Small intestine (tissue), 7 donors: ENCODE results near the gene MCF2L. TPM values are rescaled to one million over a fixed set of nuclear protein-coding genes. Genes with fewer than 3 reads are reported as not detected.
"Not testable (repeated sequence)": the region's sequence is repeated elsewhere in the genome, so short reads cannot be mapped to it uniquely, and the experiment has no call there.

ENCODE experiments used
- DNase-seq, 2 donors: peaks; one replicate each; pipeline versions ENCODE4 v3.0.0 to v3.0.0-alpha.2; 2013
- FAIRE-seq: peaks from 2 replicates; lab custom pipeline; 2012; peaks lifted over from hg19 to GRCh38; lab: Jason Lieb, UNC
- H3K27ac ChIP-seq, 3 donors: one replicate each; pipeline ENCODE4 v1.5.1; 2013; ENCODE audit warnings: low read length in 2 of 3, mild to moderate bottlenecking in 2 of 3, control low read depth in 1 of 3, inconsistent platforms in 1 of 3, low read depth in 1 of 3, moderate library complexity in 1 of 3
- H3K27me3 ChIP-seq, 3 donors: one replicate each; pipeline ENCODE4 v1.6.1; 2013; ENCODE audit warnings: low read length in 3 of 3, inconsistent platforms in 1 of 3; ENCODE audit not compliant: control insufficient read depth in 3 of 3, insufficient read depth in 3 of 3
- H3K36me3 ChIP-seq, 3 donors: one replicate each; pipeline ENCODE4 v1.6.1; 2013; ENCODE audit warnings: low read length in 3 of 3, inconsistent platforms in 1 of 3, low read depth in 1 of 3, mild to moderate bottlenecking in 1 of 3, moderate library complexity in 1 of 3; ENCODE audit not compliant: control insufficient read depth in 3 of 3, insufficient read depth in 2 of 3
- H3K4me1 ChIP-seq, 3 donors: one replicate each; pipeline ENCODE4 v1.6.1; 2013; ENCODE audit warnings: low read length in 2 of 3, inconsistent platforms in 1 of 3, low read depth in 1 of 3, mild to moderate bottlenecking in 1 of 3, moderate library complexity in 1 of 3; ENCODE audit not compliant: control insufficient read depth in 3 of 3, insufficient read depth in 2 of 3
- H3K4me3 ChIP-seq, 3 donors: one replicate each; pipeline ENCODE4 v1.5.1; 2013; ENCODE audit warnings: low read length in 3 of 3, control low read depth in 1 of 3, inconsistent platforms in 1 of 3, low read depth in 1 of 3, mild to moderate bottlenecking in 1 of 3, moderate library complexity in 1 of 3
- H3K9me3 ChIP-seq, 2 donors: one replicate each; pipeline ENCODE4 v1.6.1; 2013; ENCODE audit warnings: low read depth in 1 of 2, low read length in 1 of 2; ENCODE audit not compliant: control insufficient read depth in 2 of 2, insufficient read depth in 1 of 2
- WGBS, 3 donors: extraction: QIAGEN DNeasy Blood & Tissue Kit; methylation state at CpG; one replicate each; pipeline ENCODE4 v1.1.7; 2013; 5-methylcytosine and 5-hydroxymethylcytosine counted together
- polyA plus RNA-seq, 4 donors: library from polyadenylated mRNA; stranded (reverse) in 3 of 4; unstranded in 1 of 4; fragments of 200-250 nt in 3 of 4; fragments of 120-200 nt in 1 of 4; gene quantifications; one replicate each; pipeline versions ENCODE4 v1.2.1 to v1.2.3, GENCODE V29; 2013
- donor health status: healthy with polysubstance abuse.
- donor health status: control.
- donor health status: control.
- donor health status: Bipolar disorder and iron deficiency.
- donor health status: healthy.

The MCF2L gene
- polyA plus RNA-seq, 4 donors = 12.2 to 37.1 (median 22.0) TPM

DNA sequence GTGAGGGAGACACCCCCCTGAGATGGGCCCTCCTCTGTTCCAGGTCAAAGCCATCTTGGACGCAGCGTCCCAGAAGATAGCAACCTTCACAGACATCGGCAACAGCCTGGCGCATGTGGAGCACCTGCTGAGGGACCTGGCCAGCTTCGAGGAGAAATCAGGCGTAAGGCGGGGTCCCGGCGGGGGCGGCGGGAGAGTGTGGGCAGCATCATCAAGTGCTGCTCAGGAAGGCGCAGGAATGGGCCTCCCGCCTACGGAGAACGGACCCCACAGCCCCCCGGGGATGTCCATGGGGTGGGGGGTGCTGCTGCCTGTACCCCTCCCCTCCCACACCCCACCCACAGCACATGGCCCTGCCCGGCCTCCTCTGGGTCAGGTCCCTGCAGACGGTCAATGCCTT is 105.4 kb downstream of the MCF2L start:
- 91 to 96% (median 92%) methylated on average over 14 to 18 of the region's 18 CpGs for WGBS, 3 donors
- Histone ChIP-seq H3K9me3 (no peaks in the 10 kb centered on the region), H3K27me3 (no peaks in the 10 kb centered on the region), H3K4me3 (no peak overlapping the region), H3K4me1 (no peaks in the 10 kb centered on the region), H3K27ac (no peak overlapping the region), H3K36me3 (peaks cover 0 to 64% (median 0%) of the 10 kb centered on the region in 3 donors)
- DNase-seq = no peak
- no peak for FAIRE-seq

DNA sequence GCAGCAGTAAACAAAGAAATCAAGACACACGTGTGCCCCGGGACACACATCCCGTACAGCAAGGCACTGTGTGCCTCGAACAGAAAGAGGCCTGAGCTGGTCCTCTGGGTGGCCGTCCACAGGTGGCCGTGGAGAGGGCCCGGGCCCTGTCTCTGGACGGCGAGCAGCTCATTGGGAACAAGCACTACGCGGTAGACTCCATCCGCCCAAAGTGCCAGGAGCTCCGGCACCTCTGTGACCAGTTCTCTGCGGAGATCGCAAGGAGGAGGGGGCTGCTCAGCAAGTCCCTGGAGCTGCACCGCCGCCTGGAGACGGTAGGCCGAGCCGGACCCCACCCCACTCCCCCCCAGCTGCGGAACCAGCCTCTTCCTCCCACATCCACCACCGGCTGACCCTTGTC is 105.9 kb downstream of the MCF2L start:
- Histone ChIP-seq H3K9me3 (no peaks in the 10 kb centered on the region), H3K27me3 (no peaks in the 10 kb centered on the region), H3K27ac (no peak overlapping the region), H3K4me1 (no peaks in the 10 kb centered on the region), H3K36me3 (peaks cover 0 to 64% (median 0%) of the 10 kb centered on the region in 3 donors), H3K4me3 (no peak overlapping the region)
- FAIRE-seq (no peak), DNase-seq (no peak)
- WGBS, 3 donors = 94 to 97% (median 95%) methylated on average over 22 of the region's 22 CpGs

GRCh38 chr13:113075711-113076110 is 106.7 kb downstream of the MCF2L start:
- H3K4me3 ChIP-seq = no peak overlapping the region
- no peak overlapping the region for H3K27ac ChIP-seq
- H3K36me3 ChIP-seq = peaks cover 0 to 65% (median 0%) of the 10 kb centered on the region in 3 donors
- FAIRE-seq (no peak), DNase-seq (no peak)
- H3K9me3 ChIP-seq = no peaks in the 10 kb centered on the region
- no peaks in the 10 kb centered on the region for H3K4me1 ChIP-seq
- H3K27me3 ChIP-seq = no peaks in the 10 kb centered on the region
- WGBS, 3 donors = 95 to 98% (median 97%) methylated on average over 17 of the region's 17 CpGs

DNA sequence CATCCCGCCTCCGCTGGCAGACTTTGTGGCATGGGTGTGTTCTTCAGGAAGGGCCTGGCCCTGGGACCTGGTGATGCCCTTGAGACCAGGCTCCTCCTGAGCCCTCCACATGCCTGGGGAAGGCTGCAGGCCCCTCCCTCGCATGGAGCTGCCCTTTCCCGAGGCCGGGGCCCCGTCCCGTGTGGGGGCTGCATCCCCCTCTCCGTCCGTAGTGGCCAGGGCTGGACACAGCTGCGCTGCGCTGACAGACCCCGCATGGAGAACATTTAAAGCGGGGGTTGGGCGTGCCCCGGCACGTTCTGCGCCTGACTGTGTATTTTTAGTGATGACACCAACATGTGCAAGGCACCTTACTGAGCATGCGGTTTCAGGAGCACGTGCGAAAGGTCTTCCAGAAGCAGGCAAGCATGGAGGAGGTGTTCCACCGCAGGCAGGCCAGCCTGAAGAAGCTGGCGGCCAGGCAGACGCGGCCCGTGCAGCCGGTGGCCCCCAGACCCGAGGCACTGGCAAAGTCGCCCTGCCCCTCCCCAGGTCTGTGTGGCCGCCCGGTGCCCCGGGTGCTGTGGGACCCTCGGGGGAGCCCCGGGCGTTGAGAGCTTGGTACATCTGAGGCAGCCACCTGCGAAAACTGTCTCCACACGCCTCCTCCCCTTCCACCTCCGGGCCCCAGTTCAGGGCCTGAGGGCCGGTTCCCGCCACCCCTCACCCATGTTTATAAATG is 107.8 kb downstream of the MCF2L start:
- H3K27ac ChIP-seq = no peak overlapping the region
- H3K9me3 ChIP-seq = no peaks in the 10 kb centered on the region
- no peak for DNase-seq
- H3K36me3 ChIP-seq = peaks cover 0 to 75% (median 0%) of the 10 kb centered on the region in 3 donors
- no peaks in the 10 kb centered on the region for H3K4me1 ChIP-seq
- no peak overlapping the region for H3K4me3 ChIP-seq
- H3K27me3 ChIP-seq = no peaks in the 10 kb centered on the region
- no peak for FAIRE-seq
- 93 to 97% (median 97%) methylated on average over 34 to 39 of the region's 39 CpGs for WGBS, 3 donors

- Histone ChIP-seq H3K4me3 (no peak overlapping the region), H3K9me3 (no peaks in the 10 kb centered on the region), H3K27ac (no peak overlapping the region), H3K4me1 (no peaks in the 10 kb centered on the region), H3K27me3 (no peaks in the 10 kb centered on the region), H3K36me3 (peaks cover 0 to 79% (median 0%) of the 10 kb centered on the region in 3 donors)
- no peak for FAIRE-seq
- 87 to 94% (median 92%) methylated on average over 20 of the region's 20 CpGs for WGBS, 3 donors
- no peak for DNase-seq
Measured at GRCh38 chr13:113077566-113077952, 108.5 kb downstream of the MCF2L start.

- Histone ChIP-seq H3K27ac (no peak overlapping the region), H3K9me3 (no peaks in the 10 kb centered on the region), H3K4me1 (no peaks in the 10 kb centered on the region), H3K36me3 (peaks cover 0 to 85% (median 0%) of the 10 kb centered on the region in 3 donors), H3K27me3 (no peaks in the 10 kb centered on the region), H3K4me3 (no peak overlapping the region)
- WGBS, 3 donors = 92 to 93% (median 93%) methylated on average over 39 to 42 of the region's 42 CpGs
- DNase-seq = no peak
- no peak for FAIRE-seq
Measured at GRCh38 chr13:113077953-113078901, 109.2 kb downstream of the MCF2L start.

- 81 to 86% (median 86%) methylated on average over 25 to 27 of the region's 27 CpGs for WGBS, 3 donors
- no peaks in the 10 kb centered on the region for H3K27me3 ChIP-seq
- H3K4me3 ChIP-seq = no peak overlapping the region
- H3K4me1 ChIP-seq = no peaks in the 10 kb centered on the region
- H3K9me3 ChIP-seq = no peaks in the 10 kb centered on the region
- peaks cover 0 to 85% (median 0%) of the 10 kb centered on the region in 3 donors for H3K36me3 ChIP-seq
- DNase-seq (no peak), FAIRE-seq (no peak)
- no peak overlapping the region for H3K27ac ChIP-seq
Measured at GRCh38 chr13:113078902-113079780, 110.1 kb downstream of the MCF2L start.

- H3K27ac ChIP-seq, H3K9me3 ChIP-seq, H3K4me3 ChIP-seq, H3K4me1 ChIP-seq, DNase-seq, FAIRE-seq, H3K27me3 ChIP-seq: not testable (repeated sequence)
- WGBS, 3 donors = 69 to 72% (median 71%) methylated on average over 6 to 9 of the region's 9 CpGs
- peaks cover 0 to 85% (median 0%) of the 10 kb centered on the region in 3 donors for H3K36me3 ChIP-seq
Measured at GRCh38 chr13:113079781-113080080, 110.7 kb downstream of the MCF2L start.
